Neural progenitor cell (in vitro differentiated cells): ENCODE data around the gene MEGF9. TPM values are rescaled to one million over a fixed set of nuclear protein-coding genes. Genes with fewer than 3 reads are reported as not detected.

Experiments used
- DNase-seq: peaks from one replicate; pipeline ENCODE4 v3.0.0-alpha.2; 2016; ENCODE audit warnings: low spot score
- H2AFZ ChIP-seq: fragments of 200-600 bp; sonication (generic); replicated peaks from 2 replicates; pipeline ENCODE4 v1.6.1; 2016; ENCODE audit warnings: antibody characterized with exemption
- H3F3A ChIP-seq: fragments of 200-600 bp; sonication (generic); 2 replicates; pipeline ENCODE4 v1.6.1; 2016; ENCODE audit warnings: antibody characterized with exemption, low read depth
- H3K27ac ChIP-seq: fragments of 200-600 bp; sonication (generic); 2 replicates; pipeline ENCODE4 v1.5.1; 2016; ENCODE audit warnings: mild to moderate bottlenecking
- H3K27me3 ChIP-seq: fragments of 200-600 bp; sonication (generic); 2 replicates; pipeline ENCODE4 v1.6.1; 2016; ENCODE audit warnings: mild to moderate bottlenecking, moderate library complexity
- H3K36me3 ChIP-seq: fragments of 200-600 bp; sonication (generic); 2 replicates; pipeline ENCODE4 v1.5.1; 2016
- H3K4me1 ChIP-seq: fragments of 200-600 bp; sonication (generic); 2 replicates; pipeline ENCODE4 v1.6.1; 2016; ENCODE audit warnings: mixed run types
- H3K4me2 ChIP-seq: fragments of 200-600 bp; sonication (generic); 2 replicates; pipeline ENCODE4 v1.6.1; 2016
- H3K4me3 ChIP-seq: fragments of 200-600 bp; sonication (generic); 2 replicates; pipeline ENCODE4 v1.5.1; 2016
- H3K79me2 ChIP-seq: fragments of 200-600 bp; sonication (generic); 2 replicates; pipeline ENCODE4 v1.6.1; 2016; ENCODE audit warnings: low read depth
- H3K9ac ChIP-seq: fragments of 200-600 bp; sonication (generic); 2 replicates; pipeline ENCODE4 v1.6.1; 2016
- H3K9me3 ChIP-seq: fragments of 200-600 bp; sonication (generic); 2 replicates; pipeline ENCODE4 v1.5.1; 2016; ENCODE audit warnings: low read depth
- H4K20me1 ChIP-seq: fragments of 200-600 bp; sonication (generic); 2 replicates; pipeline ENCODE4 v1.6.1; 2016; ENCODE audit warnings: low read depth
- H3K27ac Mint-ChIP-seq: 3 replicates; pipeline ENCODE4 v1.8.0; 2021; ENCODE audit warnings: mixed read lengths
- H3K27me3 Mint-ChIP-seq: 2 replicates; pipeline ENCODE4 v1.8.0; 2022; ENCODE audit warnings: low read depth, mild to moderate bottlenecking, inconsistent platforms, moderate library complexity, mixed read lengths; ENCODE audit not compliant: insufficient read depth
- H3K36me3 Mint-ChIP-seq: 3 replicates; pipeline ENCODE4 v1.8.0; 2021; ENCODE audit warnings: mixed read lengths
- H3K4me1 Mint-ChIP-seq: 3 replicates; pipeline ENCODE4 v1.8.0; 2021; ENCODE audit warnings: mixed read lengths
- H3K4me3 Mint-ChIP-seq: 3 replicates; pipeline ENCODE4 v1.8.0; 2021; ENCODE audit warnings: mild to moderate bottlenecking, moderate library complexity, mixed read lengths
- H3K9me3 Mint-ChIP-seq: 3 replicates; pipeline ENCODE4 v1.8.0; 2020; ENCODE audit warnings: mixed read lengths
- CTCF ChIP-seq: fragments of 200-600 bp; sonication (generic); IDR thresholded peaks from 2 replicates; pipeline ENCODE4 v1.5.1; 2017; ENCODE audit warnings: antibody characterized with exemption, mild to moderate bottlenecking
- EZH2 ChIP-seq: fragments of 200-600 bp; sonication (generic); IDR thresholded peaks from 2 replicates; pipeline ENCODE4 v1.6.1; 2017; ENCODE audit warnings: antibody characterized with exemption, mild to moderate bottlenecking, moderate library complexity
- EZH2phosphoT487 ChIP-seq: fragments of 200-600 bp; sonication (generic); IDR thresholded peaks from 2 replicates; pipeline ENCODE4 v1.6.1; 2017; ENCODE audit warnings: antibody characterized with exemption
- total RNA-seq: library from RNA; depleted of rRNA; stranded (reverse); fragments of >200 nt; gene quantifications from 2 replicates; pipeline ENCODE4 v1.2.3, GENCODE V29; 2015; ENCODE audit warnings: low replicate concordance

The MEGF9 gene
- total RNA-seq, 1 donor from 2014 or later, result 6.2 TPM

- Histone ChIP-seq H3K9ac (no peak overlapping the region), H3K9me3 (no peaks in the 10 kb centered on the region), H3K4me2 (peak overlapping the region; percentile 11), H3K27me3 (peaks cover 60% of the 10 kb centered on the region), H4K20me1 (peaks cover 19% of the 10 kb centered on the region), H3K36me3 (no peaks in the 10 kb centered on the region), H3K4me1 (peaks cover 48% of the 10 kb centered on the region), H3K79me2 (no peaks in the 10 kb centered on the region), H3K27ac (no peak overlapping the region), H3F3A (peaks cover 6% of the 10 kb centered on the region), H3K4me3 (no peak overlapping the region), H2AFZ (no peak overlapping the region)
- Mint-ChIP-seq H3K4me1 (peaks cover 26% of the 10 kb centered on the region), H3K27me3 (peaks cover 2% of the 10 kb centered on the region), H3K27ac (no peak overlapping the region), H3K36me3 (peaks cover 4% of the 10 kb centered on the region), H3K4me3 (no peak overlapping the region), H3K9me3 (peaks cover 2% of the 10 kb centered on the region)
- DNase-seq, result no peak
- TF ChIP-seq CTCF, result no peak
- no peak for TF ChIP-seq EZH2phosphoT487
- TF ChIP-seq EZH2, result no peak
These were observed 23.9 kb downstream of the MEGF9 start for GRCh38 chr9:120690372-120690771.

DNA sequence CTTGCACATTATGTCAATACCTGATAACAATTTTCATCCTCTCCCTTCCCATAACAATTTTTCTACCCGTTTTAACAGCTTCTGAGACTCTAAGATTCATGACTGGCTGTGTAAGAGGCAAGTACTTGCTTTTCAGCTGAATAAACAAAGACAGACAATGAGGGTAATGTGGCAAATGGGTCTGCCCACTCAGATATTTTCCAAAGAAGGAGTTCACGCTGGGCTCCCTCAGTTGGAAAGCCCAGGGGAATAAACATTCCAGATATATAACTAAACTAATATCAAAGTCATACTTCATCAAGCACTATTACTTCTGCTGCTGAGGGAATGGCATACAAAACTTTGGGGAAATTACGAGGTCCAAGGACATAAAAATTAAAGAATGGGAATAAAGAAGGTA, 24.4 kb downstream of the MEGF9 start:
- Histone ChIP-seq H2AFZ (no peak overlapping the region), H3K9ac (no peak overlapping the region), H3K9me3 (no peaks in the 10 kb centered on the region), H3K27ac (no peak overlapping the region), H3K36me3 (no peaks in the 10 kb centered on the region), H3K4me2 (peak overlapping the region; percentile 11), H4K20me1 (peaks cover 19% of the 10 kb centered on the region), H3F3A (peaks cover 6% of the 10 kb centered on the region), H3K79me2 (no peaks in the 10 kb centered on the region), H3K4me3 (no peak overlapping the region), H3K27me3 (peaks cover 55% of the 10 kb centered on the region), H3K4me1 (peaks cover 48% of the 10 kb centered on the region)
- TF ChIP-seq EZH2phosphoT487 (no peak), EZH2 (no peak), CTCF (no peak)
- peak; percentile 46 for DNase-seq
- Mint-ChIP-seq H3K27me3 (peaks cover 2% of the 10 kb centered on the region), H3K27ac (no peak overlapping the region), H3K36me3 (peaks cover 7% of the 10 kb centered on the region), H3K9me3 (peaks cover 2% of the 10 kb centered on the region), H3K4me3 (no peak overlapping the region), H3K4me1 (peaks cover 24% of the 10 kb centered on the region)

- H3K4me1 ChIP-seq, result peaks cover 43% of the 10 kb centered on the region
- peaks cover 2% of the 10 kb centered on the region for H3K9me3 Mint-ChIP-seq
These were observed 25.5 kb downstream of the MEGF9 start for GRCh38 chr9:120688758-120689157.

More at GRCh38 chr9:120688758-120689157, 25.5 kb downstream of the MEGF9 start:
- no peaks in the 10 kb centered on the region for H3K79me2 ChIP-seq
- no peak overlapping the region for H3K27ac ChIP-seq
- no peaks in the 10 kb centered on the region for H3K36me3 ChIP-seq
- peaks cover 19% of the 10 kb centered on the region for H4K20me1 ChIP-seq
- no peak for TF ChIP-seq EZH2
- TF ChIP-seq CTCF, result no peak
- no peak for TF ChIP-seq EZH2phosphoT487
- peaks cover 6% of the 10 kb centered on the region for H3F3A ChIP-seq
- Mint-ChIP-seq H3K27ac (no peak overlapping the region), H3K4me1 (peaks cover 17% of the 10 kb centered on the region), H3K36me3 (peaks cover 7% of the 10 kb centered on the region), H3K4me3 (no peak overlapping the region), H3K27me3 (peaks cover 2% of the 10 kb centered on the region)
- H2AFZ ChIP-seq, result no peak overlapping the region
- DNase-seq, result no peak
- H3K9me3 ChIP-seq, result no peaks in the 10 kb centered on the region
- peaks cover 44% of the 10 kb centered on the region for H3K27me3 ChIP-seq
- H3K9ac ChIP-seq, result no peak overlapping the region
- H3K4me3 ChIP-seq, result no peak overlapping the region
- no peak overlapping the region for H3K4me2 ChIP-seq
